ENCODE measurements around the gene PRODH2. TPM values are rescaled to one million over a fixed set of nuclear protein-coding genes. Genes with fewer than 3 reads are reported as not detected.

Gene PRODH2
- total RNA-seq, 1 experiment from 2014 or later: not detected

DNA sequence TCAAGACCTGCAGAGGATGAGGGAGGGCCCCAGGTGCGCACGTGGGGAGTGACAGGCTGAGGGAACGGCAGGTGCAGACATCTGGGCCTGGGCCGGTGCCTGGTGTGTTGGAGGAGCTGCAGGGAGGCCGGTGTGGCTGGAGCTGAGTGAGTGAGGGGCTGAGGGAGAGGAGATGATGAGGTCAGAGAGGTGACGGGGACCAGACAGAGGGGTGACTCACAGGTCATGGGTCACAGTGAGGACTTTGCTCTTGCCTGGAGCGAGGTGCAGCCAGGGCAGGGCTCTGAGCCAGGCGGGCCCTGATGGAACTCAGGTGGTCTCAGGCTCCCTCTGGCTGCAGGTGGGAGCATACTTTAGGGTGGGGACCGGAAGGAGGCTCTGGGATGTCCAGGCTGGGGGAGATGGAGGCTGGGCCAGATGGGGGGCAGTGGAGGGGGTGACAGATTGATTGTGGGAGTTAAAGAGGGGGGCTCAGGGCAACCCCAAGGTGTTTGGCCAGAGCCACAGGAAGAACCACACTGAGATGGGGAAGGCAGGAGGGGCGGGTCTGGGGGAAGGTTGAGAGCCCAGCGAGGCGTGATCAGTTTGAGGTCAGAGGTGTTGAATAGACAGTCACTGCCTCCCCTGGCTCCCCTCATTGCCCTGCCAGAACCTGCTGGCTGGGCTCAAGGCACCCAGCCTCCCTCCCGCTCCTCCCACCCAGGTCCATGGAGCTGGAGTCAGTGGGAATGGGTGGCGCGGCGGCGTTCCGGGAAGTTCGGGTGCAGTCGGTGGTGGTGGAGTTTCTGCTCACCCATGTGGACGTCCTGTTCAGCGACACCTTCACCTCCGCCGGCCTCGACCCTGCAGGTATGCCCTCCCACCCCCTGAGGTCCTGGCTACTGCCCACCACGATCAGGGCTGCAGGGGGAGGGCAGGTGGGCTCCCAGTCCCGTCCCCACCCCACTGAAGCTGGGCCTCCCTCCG is 28.9 kb downstream of the PRODH2 start:
- Histone ChIP-seq H3K9me3 (ENCODE audit: insufficient read depth, low read depth) (no peaks in the 10 kb centered on the region), H3K4me2 (no peak overlapping the region), H3K79me2 (ENCODE audit: low read depth) (no peaks in the 10 kb centered on the region), H3F3A (ENCODE audit: insufficient read depth, low read depth) (0 out of 2 replicates have a peak, but pooled peaks cover 4% of the 10 kb centered on the region), H4K20me1 (ENCODE audit: insufficient read depth) (no peaks in the 10 kb centered on the region), H2AFZ (no peak overlapping the region), H3K27me3 (ENCODE audit: insufficient read depth, low read depth) (peaks cover 12% of the 10 kb centered on the region), H3K4me3 (no peak overlapping the region), H3K36me3 (ENCODE audit: low read depth) (no peaks in the 10 kb centered on the region), H3K9me2 (ENCODE audit: insufficient read depth) (no peaks in the 10 kb centered on the region), H3K4me1 (replicated peaks; ENCODE audit: insufficient read depth) (no peaks in the 10 kb centered on the region), H3K27ac (no peak overlapping the region)
- ChIA-PET POLR2A (ENCODE audit: unreplicated experiment) (interaction anchor here (0.6 to 0.7 kb wide), 2 partner anchors 36 to 148 kb away, joined by 3 to 10 read pairs; no protein-coding TSS in a partner anchor), CTCF (interaction anchor here (0.6 kb wide), 2 partner anchors 33 to 102 kb away, joined by 5 to 7 read pairs; no protein-coding TSS in a partner anchor)
- no peak for DNase-seq
- intact Hi-C loops (cut with micrococcal nuclease; ENCODE audit: unreplicated experiment): no loop called here
- BruUV-seq (replicated peaks): no TSS peak
- no peak for TF ChIP-seq EZH2 (IDR thresholded peaks at IDR 0.05; ENCODE audit: low read depth)
- TF ChIP-seq, protein P1, sequence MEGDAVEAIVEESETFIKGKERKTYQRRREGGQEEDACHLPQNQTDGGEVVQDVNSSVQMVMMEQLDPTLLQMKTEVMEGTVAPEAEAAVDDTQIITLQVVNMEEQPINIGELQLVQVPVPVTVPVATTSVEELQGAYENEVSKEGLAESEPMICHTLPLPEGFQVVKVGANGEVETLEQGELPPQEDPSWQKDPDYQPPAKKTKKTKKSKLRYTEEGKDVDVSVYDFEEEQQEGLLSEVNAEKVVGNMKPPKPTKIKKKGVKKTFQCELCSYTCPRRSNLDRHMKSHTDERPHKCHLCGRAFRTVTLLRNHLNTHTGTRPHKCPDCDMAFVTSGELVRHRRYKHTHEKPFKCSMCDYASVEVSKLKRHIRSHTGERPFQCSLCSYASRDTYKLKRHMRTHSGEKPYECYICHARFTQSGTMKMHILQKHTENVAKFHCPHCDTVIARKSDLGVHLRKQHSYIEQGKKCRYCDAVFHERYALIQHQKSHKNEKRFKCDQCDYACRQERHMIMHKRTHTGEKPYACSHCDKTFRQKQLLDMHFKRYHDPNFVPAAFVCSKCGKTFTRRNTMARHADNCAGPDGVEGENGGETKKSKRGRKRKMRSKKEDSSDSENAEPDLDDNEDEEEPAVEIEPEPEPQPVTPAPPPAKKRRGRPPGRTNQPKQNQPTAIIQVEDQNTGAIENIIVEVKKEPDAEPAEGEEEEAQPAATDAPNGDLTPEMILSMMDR (conservative IDR thresholded peaks at IDR 0.05): no peak

DNA sequence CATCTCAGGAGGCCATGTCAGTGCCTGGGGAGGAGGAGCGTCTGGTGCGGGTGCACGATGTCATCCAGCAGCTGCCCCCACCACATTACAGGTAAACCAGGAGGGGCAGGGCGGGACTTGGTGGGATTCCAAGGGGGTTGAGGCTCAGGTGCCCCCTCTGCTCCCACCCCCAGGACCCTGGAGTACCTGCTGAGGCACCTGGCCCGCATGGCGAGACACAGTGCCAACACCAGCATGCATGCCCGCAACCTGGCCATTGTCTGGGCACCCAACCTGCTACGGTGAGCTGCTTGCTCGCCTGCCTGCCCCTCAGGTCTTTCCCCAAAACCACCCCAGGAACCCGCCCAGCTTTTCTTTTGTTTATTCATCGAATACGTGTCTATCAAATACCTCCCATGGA is 30.1 kb downstream of the PRODH2 start:
- H2AFZ ChIP-seq: no peak overlapping the region
- H3K27ac ChIP-seq: no peak overlapping the region
- H4K20me1 ChIP-seq (ENCODE audit: insufficient read depth): no peaks in the 10 kb centered on the region
- no peak overlapping the region for H3K4me2 ChIP-seq
- intact Hi-C loops (cut with micrococcal nuclease; ENCODE audit: unreplicated experiment): no loop called here
- TF ChIP-seq EZH2 (IDR thresholded peaks at IDR 0.05; ENCODE audit: low read depth): no peak
- TF ChIP-seq, protein P1 (conservative IDR thresholded peaks at IDR 0.05): no peak
- no peaks in the 10 kb centered on the region for H3K9me3 ChIP-seq (ENCODE audit: insufficient read depth, low read depth)
- no peak for DNase-seq
- 0 out of 2 replicates have a peak, but pooled peaks cover 4% of the 10 kb centered on the region for H3F3A ChIP-seq (ENCODE audit: insufficient read depth, low read depth)
- H3K79me2 ChIP-seq (ENCODE audit: low read depth): no peaks in the 10 kb centered on the region
- POLR2A ChIA-PET (ENCODE audit: unreplicated experiment): no interaction called here
- no TSS peak for BruUV-seq (replicated peaks)
- no peaks in the 10 kb centered on the region for H3K4me1 ChIP-seq (replicated peaks; ENCODE audit: insufficient read depth)
- H3K27me3 ChIP-seq (ENCODE audit: insufficient read depth, low read depth): peaks cover 8% of the 10 kb centered on the region; the same call in 1 of the 2 replicates
- H3K4me3 ChIP-seq: no peak overlapping the region
- no peaks in the 10 kb centered on the region for H3K36me3 ChIP-seq (ENCODE audit: low read depth)
- CTCF ChIA-PET: no interaction called here
- H3K9me2 ChIP-seq (ENCODE audit: insufficient read depth): no peaks in the 10 kb centered on the region

DNA sequence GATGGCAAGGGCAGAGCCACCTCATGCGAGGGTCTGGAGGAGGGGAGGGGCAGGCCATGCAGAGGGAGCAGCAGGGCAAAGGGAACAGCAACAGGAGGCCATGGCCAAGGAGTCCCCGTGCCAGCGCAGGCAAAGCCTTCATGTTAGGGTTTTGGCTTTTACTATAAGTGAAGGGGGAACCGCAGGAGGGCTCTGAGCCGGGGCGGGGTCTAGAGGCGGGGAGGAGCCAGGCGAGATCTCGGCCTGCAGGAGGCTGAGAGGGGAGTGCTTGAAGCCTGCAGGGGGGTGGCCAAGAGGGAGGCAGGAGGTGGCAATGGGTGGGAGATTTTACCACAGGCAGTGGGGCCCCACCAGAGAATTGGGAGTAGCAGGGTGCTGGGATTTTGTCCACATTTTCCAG is 31.0 kb downstream of the PRODH2 start:
- Histone ChIP-seq H3K36me3 (ENCODE audit: low read depth) (no peaks in the 10 kb centered on the region), H3K9me3 (ENCODE audit: insufficient read depth, low read depth) (no peaks in the 10 kb centered on the region), H4K20me1 (ENCODE audit: insufficient read depth) (no peaks in the 10 kb centered on the region), H3K79me2 (ENCODE audit: low read depth) (no peaks in the 10 kb centered on the region), H3K4me1 (replicated peaks; ENCODE audit: insufficient read depth) (no peaks in the 10 kb centered on the region), H3K27ac (no peak overlapping the region), H3K4me3 (no peak overlapping the region), H2AFZ (no peak overlapping the region), H3K4me2 (no peak overlapping the region), H3K9me2 (ENCODE audit: insufficient read depth) (no peaks in the 10 kb centered on the region), H3K27me3 (ENCODE audit: insufficient read depth, low read depth) (no peaks in the 10 kb centered on the region; the same call in 1 of the 2 replicates), H3F3A (ENCODE audit: insufficient read depth, low read depth) (0 out of 2 replicates have a peak, but pooled peaks cover 4% of the 10 kb centered on the region)
- TF ChIP-seq EZH2 (IDR thresholded peaks at IDR 0.05; ENCODE audit: low read depth): no peak
- TF ChIP-seq, protein P1 (conservative IDR thresholded peaks at IDR 0.05): no peak
- DNase-seq: no peak
- BruUV-seq (replicated peaks): no TSS peak
- intact Hi-C loops (cut with micrococcal nuclease; ENCODE audit: unreplicated experiment): no loop called here
- POLR2A ChIA-PET (ENCODE audit: unreplicated experiment): no interaction called here
- CTCF ChIA-PET: no interaction called here
